HG03432 (cell line): ENCODE data around the gene TRMU.

Experiments used
- ATAC-seq: cut with Tn5 transposase; IDR thresholded peaks from one replicate; pipeline ENCODE4 v1.9.1; 2021; ENCODE audit warnings: mild to moderate bottlenecking, moderate library complexity; ENCODE audit not compliant: unreplicated experiment

The TRMU gene

GRCh38 chr22:46368871-46369715, 33.6 kb downstream of the TRMU start:
- ATAC-seq: no peak

- no peak for ATAC-seq
Measured at GRCh38 chr22:46369716-46370583, 34.4 kb downstream of the TRMU start.

- ATAC-seq: no peak
Measured at GRCh38 chr22:46370584-46371291, 35.2 kb downstream of the TRMU start.

- ATAC-seq: no peak
Measured at GRCh38 chr22:46371623-46372226, 36.2 kb downstream of the TRMU start.

- no peak for ATAC-seq
Measured at GRCh38 chr22:46372686-46373085, 37.2 kb downstream of the TRMU start.

- ATAC-seq: no peak
Measured at GRCh38 chr22:46373159-46373558, 37.6 kb downstream of the TRMU start.

- no peak for ATAC-seq
Measured at GRCh38 chr22:46373921-46374662, 38.6 kb downstream of the TRMU start.

- ATAC-seq: no peak
Measured at GRCh38 chr22:46374663-46375474, 39.4 kb downstream of the TRMU start.

GRCh38 chr22:46376111-46376510, 40.6 kb downstream of the TRMU start:
- ATAC-seq: no peak

- ATAC-seq: no peak
Measured at GRCh38 chr22:46376908-46377524, 41.5 kb downstream of the TRMU start.

- ATAC-seq: no peak
Measured at GRCh38 chr22:46377525-46378425, 42.3 kb downstream of the TRMU start.

- ATAC-seq: no peak
Measured at GRCh38 chr22:46378426-46379065, 43.0 kb downstream of the TRMU start.

- no peak for ATAC-seq
Measured at GRCh38 chr22:46379066-46379930, 43.8 kb downstream of the TRMU start.

- ATAC-seq: no peak
Measured at GRCh38 chr22:46380069-46380468, 44.6 kb downstream of the TRMU start.

- no peak for ATAC-seq
Measured at GRCh38 chr22:46380581-46380980, 45.1 kb downstream of the TRMU start.

- no peak for ATAC-seq
Measured at GRCh38 chr22:46381142-46381541, 45.6 kb downstream of the TRMU start.
